GM23248 (cell line): ENCODE results near the gene THBS2. TPM values are rescaled to one million over a fixed set of nuclear protein-coding genes. Genes with fewer than 3 reads are reported as not detected.
A peak's percentile ranks its signal among the peaks of the same experiment; 100 is the strongest.
"Not testable (repeated sequence)": the region's sequence is repeated elsewhere in the genome, so short reads cannot be mapped to it uniquely, and the experiment has no call there.

ENCODE experiments used
- DNase-seq: peaks from one replicate; pipeline ENCODE4 v3.0.0-alpha.2; 2015
- H2AFZ ChIP-seq: fragments of 200-600 bp; sonication (generic); 2 replicates; pipeline ENCODE4 v1.6.1; 2016; ENCODE audit warnings: antibody characterized with exemption
- H3F3A ChIP-seq: fragments of 200-600 bp; sonication (generic); 2 replicates; pipeline ENCODE4 v1.6.1; 2016; ENCODE audit warnings: mild to moderate bottlenecking, antibody characterized with exemption, mixed run types; ENCODE audit not compliant: insufficient read depth
- H3K27ac ChIP-seq: fragments of 200-600 bp; sonication (generic); 2 replicates; pipeline ENCODE4 v1.5.1; 2016; ENCODE audit warnings: mild to moderate bottlenecking
- H3K27me3 ChIP-seq: fragments of 200-600 bp; sonication (generic); replicated peaks from 2 replicates; pipeline ENCODE4 v1.6.1; 2016; ENCODE audit warnings: mild to moderate bottlenecking; ENCODE audit not compliant: insufficient read depth
- H3K36me3 ChIP-seq: fragments of 200-600 bp; sonication (generic); 2 replicates; pipeline ENCODE4 v1.6.1; 2016; ENCODE audit warnings: low read depth, mild to moderate bottlenecking
- H3K4me1 ChIP-seq: fragments of 200-600 bp; sonication (generic); 2 replicates; pipeline ENCODE4 v1.6.1; 2016; ENCODE audit warnings: mild to moderate bottlenecking; ENCODE audit not compliant: insufficient read depth
- H3K4me2 ChIP-seq: fragments of 200-600 bp; sonication (generic); one replicate; pipeline ENCODE4 v1.6.1; 2016; ENCODE audit warnings: mild to moderate bottlenecking; ENCODE audit not compliant: unreplicated experiment
- H3K4me3 ChIP-seq: fragments of 200-600 bp; sonication (generic); 2 replicates; pipeline ENCODE4 v1.5.1; 2016; ENCODE audit warnings: mild to moderate bottlenecking
- H3K79me2 ChIP-seq: fragments of 200-600 bp; sonication (generic); 2 replicates; pipeline ENCODE4 v1.6.1; 2016; ENCODE audit warnings: mild to moderate bottlenecking; ENCODE audit not compliant: insufficient read depth
- H3K9ac ChIP-seq: fragments of 200-600 bp; sonication (generic); 2 replicates; pipeline ENCODE4 v1.6.1; 2016; ENCODE audit warnings: mild to moderate bottlenecking
- H3K9me2 ChIP-seq: fragments of 200-600 bp; sonication (generic); 2 replicates; pipeline ENCODE4 v1.6.1; 2016; ENCODE audit warnings: mixed run types, mild to moderate bottlenecking, moderate library complexity; ENCODE audit not compliant: insufficient read depth
- H3K9me3 ChIP-seq: fragments of 200-600 bp; sonication (generic); one replicate; pipeline ENCODE4 v1.6.1; 2017; ENCODE audit warnings: low read depth
- H4K20me1 ChIP-seq: fragments of 200-600 bp; sonication (generic); 2 replicates; pipeline ENCODE4 v1.6.0; 2016; ENCODE audit not compliant: insufficient read depth
- EZH2 ChIP-seq: fragments of 200-600 bp; sonication (generic); IDR thresholded peaks from 2 replicates; pipeline ENCODE4 v1.6.1; 2018; ENCODE audit warnings: antibody characterized with exemption, mild to moderate bottlenecking; ENCODE audit not compliant: insufficient read depth, poor library complexity, severe bottlenecking
- EZH2phosphoT487 ChIP-seq: fragments of 200-600 bp; sonication (generic); IDR thresholded peaks from 2 replicates; pipeline ENCODE4 v1.6.1; 2018; ENCODE audit warnings: antibody characterized with exemption, moderate library complexity, mild to moderate bottlenecking, low read depth; ENCODE audit not compliant: insufficient read depth
- WGBS, 2 experiments: methylation state at CpG; one replicate each; pipeline ENCODE4 v1.1.6; 2015 to 2017; ENCODE audit warnings: low lambda C conversion rate in 2 of 2, low coverage in 1 of 2; ENCODE audit errors: missing lambda C conversion rate in 2 of 2; 5-methylcytosine and 5-hydroxymethylcytosine counted together
- in situ Hi-C: fragments of 300-500 bp; cut with MboI; formaldehyde crosslinking; loops from 2 replicates; pipeline ENCODE4 v1.15.0; 2020
- polyA plus RNA-seq: library from polyadenylated mRNA; unstranded; fragments of >200 nt; fragmentation: Nextera tagmentation; extraction: Ambion mirVana; gene quantifications from 2 replicates; pipeline ENCODE4 v1.2.1, GENCODE V29; 2016
- total RNA-seq: library from RNA; depleted of rRNA; stranded (reverse); fragments of >200 nt; shearing (Covaris generic); gene quantifications from 2 replicates; pipeline ENCODE4 v1.2.3, GENCODE V29; 2014

THBS2 gene
- total and polyA plus RNA-seq, 2 experiments from 2014 or later: 77.8 to 137 TPM

DNA sequence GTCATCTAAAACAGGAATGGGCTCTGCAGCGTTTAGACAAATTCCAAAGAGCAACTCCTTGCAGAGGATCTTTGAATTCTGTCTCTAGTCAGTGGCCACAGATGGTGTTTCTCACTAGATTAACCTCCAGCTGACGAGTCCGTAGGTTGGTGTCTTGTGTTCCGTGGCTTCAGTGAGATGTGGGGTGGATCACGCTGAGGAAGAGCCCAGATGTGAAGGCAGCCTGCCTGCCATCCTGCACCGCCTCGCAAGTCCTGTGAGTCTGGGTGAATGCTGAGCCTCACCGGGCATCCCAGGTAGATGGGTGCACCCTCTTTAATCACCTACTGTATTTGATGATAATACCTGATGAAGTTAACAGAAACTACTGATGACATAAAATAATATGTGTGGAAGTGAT lies 70.4 kb downstream of the THBS2 start:
- Histone ChIP-seq H3K9me3 (no peaks in the 10 kb centered on the region), H3K4me2 (no peak overlapping the region), H3K4me1 (no peaks in the 10 kb centered on the region; the same call in 1 of the 2 replicates), H2AFZ (no peak overlapping the region), H3K27ac (no peak overlapping the region), H4K20me1 (no peaks in the 10 kb centered on the region), H3K27me3 (no peaks in the 10 kb centered on the region), H3K4me3 (no peak overlapping the region), H3F3A (no peaks in the 10 kb centered on the region), H3K9ac (no peak overlapping the region), H3K36me3 (no peaks in the 10 kb centered on the region), H3K9me2 (no peaks in the 10 kb centered on the region), H3K79me2 (no peaks in the 10 kb centered on the region)
- WGBS, 2 experiments: 96 to 97% methylated on average over 8 of the region's 8 CpGs
- in situ Hi-C loops: no loop called here
- no peak for DNase-seq
- TF ChIP-seq EZH2 (no peak), EZH2phosphoT487 (no peak)

DNA sequence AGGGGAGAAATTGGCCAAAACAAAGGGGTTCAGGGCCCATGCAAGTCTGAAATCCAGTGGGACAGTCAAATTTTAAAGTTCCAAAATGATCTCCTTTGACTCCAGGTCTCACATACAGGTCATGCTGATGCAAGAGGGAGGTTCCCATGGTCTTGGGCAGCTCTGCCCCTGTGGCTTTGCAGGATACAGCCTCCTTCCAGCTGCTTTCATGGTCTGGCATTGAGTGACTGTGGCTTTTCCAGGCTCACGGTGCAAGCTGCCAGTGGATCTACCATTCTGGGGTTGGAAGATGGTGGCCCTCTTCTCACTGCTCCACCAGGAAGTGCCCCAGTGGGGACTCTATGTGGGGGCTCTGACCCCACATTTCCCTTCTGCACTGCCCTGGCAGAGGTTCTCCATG lies 73.8 kb downstream of the THBS2 start:
- WGBS, 2 experiments: 27 to 88% methylated on average over 1 of the region's 1 CpG
- H3K27me3 ChIP-seq, H3K4me3 ChIP-seq, H2AFZ ChIP-seq, H3K9me2 ChIP-seq, H3K79me2 ChIP-seq, H3K4me2 ChIP-seq, H3K27ac ChIP-seq, H3K4me1 ChIP-seq, H4K20me1 ChIP-seq, H3K36me3 ChIP-seq, H3K9me3 ChIP-seq, DNase-seq, H3K9ac ChIP-seq, H3F3A ChIP-seq, in situ Hi-C loops: not testable (repeated sequence)

DNA sequence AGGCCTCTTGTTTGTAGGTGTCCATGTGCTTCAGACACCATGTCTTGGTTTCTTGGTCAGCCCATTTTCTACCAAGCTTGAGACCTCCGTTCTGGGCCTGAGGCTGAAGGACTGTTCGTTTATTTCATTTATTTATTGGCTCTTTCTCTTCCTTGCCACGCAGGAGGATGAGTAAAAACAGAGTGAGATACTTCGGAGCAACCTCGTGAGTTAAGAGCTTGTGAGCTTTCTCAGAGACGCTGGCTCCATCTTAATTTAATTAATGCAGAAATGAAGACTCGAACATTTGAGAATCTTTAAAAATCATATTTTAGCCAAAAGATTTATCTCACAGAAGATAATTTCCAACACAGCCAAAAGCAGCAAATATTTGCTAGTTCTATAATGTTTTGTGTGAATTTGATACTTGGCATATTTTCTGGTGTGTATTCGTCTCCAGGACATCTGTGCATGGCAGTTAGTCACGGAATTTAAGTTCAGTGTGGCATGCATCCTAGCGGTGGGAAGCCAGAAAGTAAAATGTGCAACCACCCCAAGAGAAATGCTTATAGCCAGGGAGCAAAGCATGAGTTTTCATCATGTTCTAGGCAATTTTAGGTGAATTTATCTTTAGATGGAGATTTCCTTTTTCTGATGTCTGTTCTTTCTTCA lies 76.0 kb downstream of the THBS2 start:
- H3K4me3 ChIP-seq: no peak overlapping the region
- peaks cover 14% of the 10 kb centered on the region for H3K4me1 ChIP-seq
- DNase-seq: peak; percentile 80
- no peaks in the 10 kb centered on the region for H3K27me3 ChIP-seq
- H3K9ac ChIP-seq: peak overlapping the region; percentile 51
- H3K36me3 ChIP-seq: no peaks in the 10 kb centered on the region
- H3K4me2 ChIP-seq: no peak overlapping the region
- H3F3A ChIP-seq: peaks cover 8% of the 10 kb centered on the region; the same call in 1 of the 2 replicates
- 11% methylated on average over 10 of the region's 10 CpGs for WGBS, 2 experiments
- H3K9me2 ChIP-seq: no peaks in the 10 kb centered on the region
- no peaks in the 10 kb centered on the region for H3K9me3 ChIP-seq
- H4K20me1 ChIP-seq: no peaks in the 10 kb centered on the region
- H3K27ac ChIP-seq: peak overlapping the region; percentile 75
- no peaks in the 10 kb centered on the region for H3K79me2 ChIP-seq
- in situ Hi-C loops: no loop called here
- TF ChIP-seq EZH2 (no peak), EZH2phosphoT487 (no peak)
- H2AFZ ChIP-seq: peak overlapping the region; percentile 67

DNA sequence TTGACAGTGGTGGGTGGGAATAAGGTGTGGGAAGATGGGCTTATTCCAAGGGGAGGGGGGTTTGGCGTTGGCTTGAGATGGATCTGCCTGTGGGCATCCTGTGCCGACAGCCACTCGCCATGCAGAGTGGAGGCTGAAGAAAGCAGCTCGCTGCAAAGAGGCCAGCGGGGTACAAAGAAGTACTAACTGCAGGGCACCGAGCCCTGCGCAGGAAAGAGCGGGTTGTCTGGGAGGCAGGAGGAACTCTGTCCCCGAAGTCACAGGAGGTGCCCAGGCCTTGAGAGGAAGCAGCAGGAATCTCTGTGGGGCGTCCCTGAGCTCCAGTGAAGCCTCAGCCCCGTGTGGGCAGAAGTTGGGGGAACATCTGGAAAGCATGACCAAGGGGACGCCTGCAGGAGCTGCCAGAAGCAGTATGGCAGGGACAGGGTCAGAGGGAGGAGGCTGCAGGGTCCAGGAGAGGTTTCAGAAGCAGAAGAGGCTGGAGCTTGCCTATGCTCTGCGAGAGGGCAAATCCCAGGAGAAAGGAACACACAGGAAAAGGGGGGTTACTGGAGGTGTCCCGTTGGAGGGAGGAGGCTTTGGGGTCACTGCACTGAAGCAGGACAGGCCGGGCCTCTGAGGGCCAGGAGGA lies 77.2 kb downstream of the THBS2 start:
- Histone ChIP-seq H4K20me1 (no peaks in the 10 kb centered on the region), H3K4me1 (peaks cover 21% of the 10 kb centered on the region), H3K9me3 (no peaks in the 10 kb centered on the region), H3K4me3 (no peak overlapping the region), H3K9ac (no peak overlapping the region), H3K9me2 (no peaks in the 10 kb centered on the region), H3K36me3 (no peaks in the 10 kb centered on the region), H3F3A (peaks cover 12% of the 10 kb centered on the region; the same call in 1 of the 2 replicates), H3K27ac (no peak overlapping the region), H3K27me3 (no peaks in the 10 kb centered on the region), H3K79me2 (no peaks in the 10 kb centered on the region), H3K4me2 (no peak overlapping the region), H2AFZ (no peak overlapping the region)
- 76% methylated on average over 15 of the region's 15 CpGs for WGBS, 2 experiments
- no peak for DNase-seq
- TF ChIP-seq EZH2phosphoT487 (no peak), EZH2 (no peak)
- in situ Hi-C loops: no loop called here
